HL-60 (cell line): ENCODE data around the gene TAS2R41.

Experiments
- DNase-seq, 2 experiments: peaks; one replicate each; pipeline ENCODE4 v3.0.0-alpha.2; 2010 to 2020; ENCODE audit warnings: low read depth in 1 of 2, low spot score in 1 of 2
- H3K27ac ChIP-seq: fragments of 250-450 bp; sonication (Bioruptor Pico); replicated peaks from 2 replicates; pipeline ENCODE4 v1.5.1; 2020; ENCODE audit warnings: mild to moderate bottlenecking, moderate library complexity
- H3K27me3 ChIP-seq: fragments of 250-450 bp; sonication (Bioruptor Pico); 2 replicates; pipeline ENCODE4 v1.5.1; 2021; ENCODE audit warnings: mild to moderate bottlenecking, moderate library complexity; ENCODE audit not compliant: insufficient read depth, poor library complexity, severe bottlenecking
- H3K4me3 ChIP-seq: replicated peaks from 2 replicates; pipeline ENCODE4 v1.5.1; 2011; ENCODE audit warnings: mild to moderate bottlenecking, control low read depth, low read length; ENCODE audit not compliant: insufficient read depth
- GABPA ChIP-seq: IDR thresholded peaks from 2 replicates; pipeline ENCODE4 v1.6.1; 2012; ENCODE audit warnings: low read depth
- POLR2AphosphoS5 ChIP-seq: IDR thresholded peaks from 2 replicates; pipeline ENCODE4 v1.6.1; 2012; ENCODE audit warnings: low read depth
- SPI1 ChIP-seq: IDR thresholded peaks from 2 replicates; pipeline ENCODE4 v1.6.1; 2012; ENCODE audit warnings: low read depth, mild to moderate bottlenecking, borderline replicate concordance
- TF ChIP-seq, protein P1 (sequence below): IDR thresholded peaks from one replicate; pipeline ENCODE4 v1.5.1; 2011; ENCODE audit warnings: low read length, control low read depth, inconsistent platforms; ENCODE audit not compliant: insufficient read depth
- TF ChIP-seq, protein P2 (sequence below): IDR thresholded peaks from 2 replicates; pipeline ENCODE4 v1.6.1; 2012; ENCODE audit warnings: low read depth; ENCODE audit not compliant: insufficient replicate concordance

Gene TAS2R41

DNA sequence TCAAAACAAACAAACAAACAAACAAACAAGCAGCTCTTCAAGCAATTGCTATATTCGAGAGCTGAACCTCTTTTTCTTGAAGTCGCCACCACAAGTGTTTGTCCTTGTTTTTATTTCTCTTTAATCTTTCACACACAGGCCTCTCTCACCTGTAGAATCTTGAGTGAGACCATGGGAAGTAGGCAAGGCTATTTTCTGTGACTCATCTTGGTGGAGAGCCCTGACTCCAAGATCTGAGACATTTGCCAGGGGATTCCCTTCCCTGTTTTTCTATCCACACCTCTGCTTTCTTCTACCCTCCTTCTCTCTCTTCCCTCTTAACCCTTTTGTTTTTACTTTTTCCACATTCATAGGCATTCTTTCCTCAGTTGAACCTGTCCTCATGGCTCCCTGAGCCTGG lies 42.4 kb upstream of the TAS2R41 start:
- no peaks in the 10 kb centered on the region for H3K27me3 ChIP-seq
- no peak overlapping the region for H3K4me3 ChIP-seq

DNA sequence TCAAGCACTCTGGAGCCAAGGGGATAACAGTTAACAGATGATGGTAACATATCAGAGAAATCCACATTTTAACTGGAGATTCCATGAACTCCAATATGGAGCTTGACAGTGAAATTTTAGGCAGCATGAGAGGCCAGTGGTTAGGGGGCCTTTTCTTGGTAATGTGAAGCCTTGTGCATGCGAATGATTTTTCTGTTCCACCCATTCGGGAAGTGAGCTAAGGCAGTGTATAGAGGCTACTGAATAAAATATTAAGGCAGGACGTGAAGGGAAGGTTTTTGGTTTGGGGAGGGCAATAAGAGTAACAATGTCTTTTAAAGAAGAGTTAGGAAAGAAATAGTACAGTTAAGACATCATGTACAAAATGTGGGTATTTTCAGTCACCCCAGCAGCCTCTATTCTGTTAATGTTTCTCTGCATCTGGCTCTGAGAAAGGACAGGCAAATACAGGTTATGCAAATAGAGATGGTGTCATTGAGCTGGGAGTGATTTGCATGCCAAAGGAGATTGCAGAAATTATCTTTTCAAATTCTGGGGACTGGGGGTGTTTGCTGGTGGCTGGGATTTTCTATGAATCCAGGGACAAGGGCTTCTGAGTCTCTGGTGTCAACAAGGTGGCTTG lies 41.2 kb upstream of the TAS2R41 start:
- no peak overlapping the region for H3K4me3 ChIP-seq
- DNase-seq = no peak
- H3K27ac ChIP-seq = no peak overlapping the region
- H3K27me3 ChIP-seq = no peaks in the 10 kb centered on the region
- TF ChIP-seq, protein P1, sequence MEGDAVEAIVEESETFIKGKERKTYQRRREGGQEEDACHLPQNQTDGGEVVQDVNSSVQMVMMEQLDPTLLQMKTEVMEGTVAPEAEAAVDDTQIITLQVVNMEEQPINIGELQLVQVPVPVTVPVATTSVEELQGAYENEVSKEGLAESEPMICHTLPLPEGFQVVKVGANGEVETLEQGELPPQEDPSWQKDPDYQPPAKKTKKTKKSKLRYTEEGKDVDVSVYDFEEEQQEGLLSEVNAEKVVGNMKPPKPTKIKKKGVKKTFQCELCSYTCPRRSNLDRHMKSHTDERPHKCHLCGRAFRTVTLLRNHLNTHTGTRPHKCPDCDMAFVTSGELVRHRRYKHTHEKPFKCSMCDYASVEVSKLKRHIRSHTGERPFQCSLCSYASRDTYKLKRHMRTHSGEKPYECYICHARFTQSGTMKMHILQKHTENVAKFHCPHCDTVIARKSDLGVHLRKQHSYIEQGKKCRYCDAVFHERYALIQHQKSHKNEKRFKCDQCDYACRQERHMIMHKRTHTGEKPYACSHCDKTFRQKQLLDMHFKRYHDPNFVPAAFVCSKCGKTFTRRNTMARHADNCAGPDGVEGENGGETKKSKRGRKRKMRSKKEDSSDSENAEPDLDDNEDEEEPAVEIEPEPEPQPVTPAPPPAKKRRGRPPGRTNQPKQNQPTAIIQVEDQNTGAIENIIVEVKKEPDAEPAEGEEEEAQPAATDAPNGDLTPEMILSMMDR = no peak
- TF ChIP-seq, protein P2, sequence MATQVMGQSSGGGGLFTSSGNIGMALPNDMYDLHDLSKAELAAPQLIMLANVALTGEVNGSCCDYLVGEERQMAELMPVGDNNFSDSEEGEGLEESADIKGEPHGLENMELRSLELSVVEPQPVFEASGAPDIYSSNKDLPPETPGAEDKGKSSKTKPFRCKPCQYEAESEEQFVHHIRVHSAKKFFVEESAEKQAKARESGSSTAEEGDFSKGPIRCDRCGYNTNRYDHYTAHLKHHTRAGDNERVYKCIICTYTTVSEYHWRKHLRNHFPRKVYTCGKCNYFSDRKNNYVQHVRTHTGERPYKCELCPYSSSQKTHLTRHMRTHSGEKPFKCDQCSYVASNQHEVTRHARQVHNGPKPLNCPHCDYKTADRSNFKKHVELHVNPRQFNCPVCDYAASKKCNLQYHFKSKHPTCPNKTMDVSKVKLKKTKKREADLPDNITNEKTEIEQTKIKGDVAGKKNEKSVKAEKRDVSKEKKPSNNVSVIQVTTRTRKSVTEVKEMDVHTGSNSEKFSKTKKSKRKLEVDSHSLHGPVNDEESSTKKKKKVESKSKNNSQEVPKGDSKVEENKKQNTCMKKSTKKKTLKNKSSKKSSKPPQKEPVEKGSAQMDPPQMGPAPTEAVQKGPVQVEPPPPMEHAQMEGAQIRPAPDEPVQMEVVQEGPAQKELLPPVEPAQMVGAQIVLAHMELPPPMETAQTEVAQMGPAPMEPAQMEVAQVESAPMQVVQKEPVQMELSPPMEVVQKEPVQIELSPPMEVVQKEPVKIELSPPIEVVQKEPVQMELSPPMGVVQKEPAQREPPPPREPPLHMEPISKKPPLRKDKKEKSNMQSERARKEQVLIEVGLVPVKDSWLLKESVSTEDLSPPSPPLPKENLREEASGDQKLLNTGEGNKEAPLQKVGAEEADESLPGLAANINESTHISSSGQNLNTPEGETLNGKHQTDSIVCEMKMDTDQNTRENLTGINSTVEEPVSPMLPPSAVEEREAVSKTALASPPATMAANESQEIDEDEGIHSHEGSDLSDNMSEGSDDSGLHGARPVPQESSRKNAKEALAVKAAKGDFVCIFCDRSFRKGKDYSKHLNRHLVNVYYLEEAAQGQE = no peak
- TF ChIP-seq SPI1 (no peak), POLR2AphosphoS5 (no peak), GABPA (no peak)

More for the DNA sequence above, 42.4 kb upstream of the TAS2R41 start:
- DNase-seq = no peak
- no peak overlapping the region for H3K27ac ChIP-seq
- no peak for TF ChIP-seq SPI1
- TF ChIP-seq, protein P1 = no peak
- no peak for TF ChIP-seq POLR2AphosphoS5
- TF ChIP-seq, protein P2 = no peak
- no peak for TF ChIP-seq GABPA

DNA sequence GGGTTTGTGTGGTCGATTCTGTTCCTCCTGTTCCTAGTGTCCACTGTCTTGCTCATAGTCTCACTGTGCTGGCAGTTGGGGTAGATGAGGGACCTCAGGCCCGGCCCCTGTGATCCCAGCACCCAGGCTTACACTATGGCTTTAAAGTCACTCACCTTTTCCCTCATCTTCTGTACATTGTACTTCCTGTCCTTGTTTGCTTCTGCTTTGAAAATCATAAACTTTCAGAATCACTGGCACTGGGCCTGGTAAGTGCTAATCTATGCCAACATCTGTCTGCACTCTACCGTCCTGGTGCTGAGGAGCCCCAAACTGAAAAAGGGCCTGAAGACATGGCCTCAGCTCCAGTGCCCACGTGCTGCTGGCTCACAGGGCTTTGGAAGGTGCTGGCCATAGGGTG lies 40.1 kb upstream of the TAS2R41 start:
- Histone ChIP-seq H3K27me3 (no peaks in the 10 kb centered on the region), H3K27ac (no peak overlapping the region), H3K4me3 (no peak overlapping the region)
- no peak for TF ChIP-seq POLR2AphosphoS5
- TF ChIP-seq SPI1 = no peak
- TF ChIP-seq, protein P2 = no peak
- TF ChIP-seq, protein P1 = no peak
- TF ChIP-seq GABPA = no peak
- no peak for DNase-seq
